Globus pallidus (tissue), 1 donor: Measurements from ENCODE around the gene FZD2.
A peak's percentile ranks its signal among the peaks of the same experiment; 100 is the strongest.
"Not testable (repeated sequence)": the region's sequence is repeated elsewhere in the genome, so short reads cannot be mapped to it uniquely, and the experiment has no call there.

ENCODE experiments used
- DNase-seq: peaks from one replicate; pipeline ENCODE4 v3.0.0-alpha.2; 2015; ENCODE audit warnings: low spot score

FZD2 gene

GRCh38 chr17:44556832-44557606 is at the start of gene FZD2:
Gene FZD2, plus strand, starts transcription at chr17:44557484. Its CDS starts 205 bp downstream, at chr17:44557689.
- peak; percentile 67 for DNase-seq

GRCh38 chr17:44511241-44512134 is 45.8 kb upstream of the FZD2 start:
- not testable (repeated sequence) for DNase-seq

GRCh38 chr17:44518032-44518431 is 39.3 kb upstream of the FZD2 start:
- DNase-seq: no peak

GRCh38 chr17:44522883-44523671 is 34.2 kb upstream of the FZD2 start:
- no peak for DNase-seq

- no peak for DNase-seq
Measured at GRCh38 chr17:44523672-44523972, 33.7 kb upstream of the FZD2 start.

- DNase-seq: no peak
Measured at GRCh38 chr17:44527102-44527501, 30.2 kb upstream of the FZD2 start.

- no peak for DNase-seq
Measured at GRCh38 chr17:44527954-44528353, 29.3 kb upstream of the FZD2 start.

GRCh38 chr17:44529864-44530263 is 27.4 kb upstream of the FZD2 start:
- DNase-seq: no peak

- DNase-seq: no peak
Measured at GRCh38 chr17:44530896-44531418, 26.3 kb upstream of the FZD2 start.

- peak; percentile 69 for DNase-seq
Measured at GRCh38 chr17:44533533-44534246, 23.6 kb upstream of the FZD2 start.

GRCh38 chr17:44536090-44536953 is 21.0 kb upstream of the FZD2 start:
- DNase-seq: no peak

GRCh38 chr17:44537922-44538321 is 19.4 kb upstream of the FZD2 start:
- not testable (repeated sequence) for DNase-seq

- DNase-seq: no peak
Measured at GRCh38 chr17:44539673-44540072, 17.6 kb upstream of the FZD2 start.

GRCh38 chr17:44540246-44541084 is 16.8 kb upstream of the FZD2 start:
- no peak for DNase-seq

GRCh38 chr17:44541884-44542581 is 15.3 kb upstream of the FZD2 start:
- DNase-seq: no peak

GRCh38 chr17:44543213-44543904 is 13.9 kb upstream of the FZD2 start:
- no peak for DNase-seq

GRCh38 chr17:44543905-44544523 is 13.3 kb upstream of the FZD2 start:
- no peak for DNase-seq
